ENCODE data around the gene URGCP.

The URGCP gene

GRCh38 chr7:43906331-43907010 lies at the start of gene URGCP:
Gene URGCP, minus strand, starts transcription at chr7:43906596. Its CDS starts 21 bp downstream, at chr7:43906575.
- DNase-seq (ENCODE audit: extremely low read depth, insufficient read length) = peak; percentile 68
- Histone ChIP-seq H3K36me3 (ENCODE audit: control insufficient read depth, insufficient read depth, low read length) (peaks cover 3% of the 10 kb centered on the region; the same call in 1 of the 2 replicates), H3K4me3 (replicated peaks; ENCODE audit: low read depth, low read length) (peak within 1 kb of the TSS; percentile 77), H3K27me3 (replicated peaks; ENCODE audit: control insufficient read depth, insufficient read depth, low read length) (no peaks in the 10 kb centered on the region)
- TF ChIP-seq, protein P1, sequence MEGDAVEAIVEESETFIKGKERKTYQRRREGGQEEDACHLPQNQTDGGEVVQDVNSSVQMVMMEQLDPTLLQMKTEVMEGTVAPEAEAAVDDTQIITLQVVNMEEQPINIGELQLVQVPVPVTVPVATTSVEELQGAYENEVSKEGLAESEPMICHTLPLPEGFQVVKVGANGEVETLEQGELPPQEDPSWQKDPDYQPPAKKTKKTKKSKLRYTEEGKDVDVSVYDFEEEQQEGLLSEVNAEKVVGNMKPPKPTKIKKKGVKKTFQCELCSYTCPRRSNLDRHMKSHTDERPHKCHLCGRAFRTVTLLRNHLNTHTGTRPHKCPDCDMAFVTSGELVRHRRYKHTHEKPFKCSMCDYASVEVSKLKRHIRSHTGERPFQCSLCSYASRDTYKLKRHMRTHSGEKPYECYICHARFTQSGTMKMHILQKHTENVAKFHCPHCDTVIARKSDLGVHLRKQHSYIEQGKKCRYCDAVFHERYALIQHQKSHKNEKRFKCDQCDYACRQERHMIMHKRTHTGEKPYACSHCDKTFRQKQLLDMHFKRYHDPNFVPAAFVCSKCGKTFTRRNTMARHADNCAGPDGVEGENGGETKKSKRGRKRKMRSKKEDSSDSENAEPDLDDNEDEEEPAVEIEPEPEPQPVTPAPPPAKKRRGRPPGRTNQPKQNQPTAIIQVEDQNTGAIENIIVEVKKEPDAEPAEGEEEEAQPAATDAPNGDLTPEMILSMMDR (IDR thresholded peaks at IDR 0.05; ENCODE audit: insufficient read depth, low read length, poor library complexity, severe bottlenecking) = no peak

DNA sequence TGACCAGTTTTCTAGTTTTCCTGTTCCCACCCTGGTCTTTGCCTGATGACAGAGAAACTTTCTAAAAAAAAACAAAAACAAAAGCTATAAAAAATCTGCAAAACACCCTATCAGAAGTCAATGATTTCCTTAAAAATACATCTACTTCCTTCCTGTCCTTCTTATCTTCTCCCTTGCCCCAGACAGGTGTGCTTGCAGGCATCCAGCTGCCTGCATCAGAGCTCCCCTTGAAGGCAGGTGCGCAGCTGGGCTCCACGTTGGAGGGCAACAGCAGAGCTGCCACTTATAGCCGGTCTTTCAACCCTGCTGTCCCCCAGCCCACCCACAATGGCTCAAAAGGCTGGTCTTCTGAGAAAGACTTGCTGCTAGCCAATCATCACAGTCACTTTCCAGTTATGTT lies 49.6 kb upstream of the URGCP start:
- Histone ChIP-seq H3K36me3 (ENCODE audit: control insufficient read depth, insufficient read depth, low read length) (0 out of 2 replicates have a peak, but pooled peaks cover 1% of the 10 kb centered on the region), H3K27me3 (replicated peaks; ENCODE audit: control insufficient read depth, insufficient read depth, low read length) (no peaks in the 10 kb centered on the region), H3K4me3 (replicated peaks; ENCODE audit: low read depth, low read length) (no peak overlapping the region)
- DNase-seq (ENCODE audit: extremely low read depth, insufficient read length) = no peak
- TF ChIP-seq, protein P1 (IDR thresholded peaks at IDR 0.05; ENCODE audit: insufficient read depth, low read length, poor library complexity, severe bottlenecking) = no peak

GRCh38 chr7:43954524-43955228 lies 48.3 kb upstream of the URGCP start:
- TF ChIP-seq, protein P1 (IDR thresholded peaks at IDR 0.05; ENCODE audit: insufficient read depth, low read length, poor library complexity, severe bottlenecking) = peak; percentile 63
- Histone ChIP-seq H3K36me3 (ENCODE audit: control insufficient read depth, insufficient read depth, low read length) (0 out of 2 replicates have a peak, but pooled peaks cover 1% of the 10 kb centered on the region), H3K4me3 (replicated peaks; ENCODE audit: low read depth, low read length) (no peak overlapping the region), H3K27me3 (replicated peaks; ENCODE audit: control insufficient read depth, insufficient read depth, low read length) (no peaks in the 10 kb centered on the region)
- no peak for DNase-seq (ENCODE audit: extremely low read depth, insufficient read length)

DNA sequence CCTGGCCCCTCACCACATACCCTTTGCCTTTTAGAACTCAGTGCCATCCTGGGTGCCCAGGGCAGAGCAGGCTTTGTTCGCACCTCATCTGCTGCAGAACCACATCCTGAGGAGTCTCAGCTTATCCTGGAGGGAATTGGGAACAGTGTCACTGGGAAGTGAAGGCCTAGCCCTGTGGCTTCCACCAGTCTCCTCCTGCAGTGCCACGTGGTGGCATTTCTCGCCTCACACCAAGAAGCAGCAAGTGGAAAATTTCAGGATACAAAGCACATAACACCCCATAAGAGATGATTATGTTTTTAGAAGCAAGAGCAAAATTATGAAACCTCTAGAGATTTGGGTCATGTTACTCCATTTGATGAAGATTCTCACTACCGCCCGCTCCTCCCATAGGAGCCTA lies 46.7 kb upstream of the URGCP start:
- TF ChIP-seq, protein P1 (IDR thresholded peaks at IDR 0.05; ENCODE audit: insufficient read depth, low read length, poor library complexity, severe bottlenecking) = no peak
- DNase-seq (ENCODE audit: extremely low read depth, insufficient read length) = no peak
- Histone ChIP-seq H3K27me3 (replicated peaks; ENCODE audit: control insufficient read depth, insufficient read depth, low read length) (no peaks in the 10 kb centered on the region), H3K4me3 (replicated peaks; ENCODE audit: low read depth, low read length) (no peak overlapping the region), H3K36me3 (ENCODE audit: control insufficient read depth, insufficient read depth, low read length) (peaks cover 1% of the 10 kb centered on the region; the same call in 1 of the 2 replicates)

- no peak for DNase-seq (ENCODE audit: extremely low read depth, insufficient read length)
- Histone ChIP-seq H3K27me3 (replicated peaks; ENCODE audit: control insufficient read depth, insufficient read depth, low read length) (no peaks in the 10 kb centered on the region), H3K4me3 (replicated peaks; ENCODE audit: low read depth, low read length) (no peak overlapping the region), H3K36me3 (ENCODE audit: control insufficient read depth, insufficient read depth, low read length) (peaks cover 1% of the 10 kb centered on the region; the same call in 1 of the 2 replicates)
- TF ChIP-seq, protein P1 (IDR thresholded peaks at IDR 0.05; ENCODE audit: insufficient read depth, low read length, poor library complexity, severe bottlenecking) = no peak
Observed at GRCh38 chr7:43952028-43952427, 45.6 kb upstream of the URGCP start.

All from GM06990 (cell line).